ENCODE measurements around the gene SDK1. TPM values are rescaled to one million over a fixed set of nuclear protein-coding genes. Genes with fewer than 3 reads are reported as not detected.

SDK1 gene
- total and polyA plus RNA-seq, 2 experiments from 2014 or later: 2.1 to 10.0 TPM

DNA sequence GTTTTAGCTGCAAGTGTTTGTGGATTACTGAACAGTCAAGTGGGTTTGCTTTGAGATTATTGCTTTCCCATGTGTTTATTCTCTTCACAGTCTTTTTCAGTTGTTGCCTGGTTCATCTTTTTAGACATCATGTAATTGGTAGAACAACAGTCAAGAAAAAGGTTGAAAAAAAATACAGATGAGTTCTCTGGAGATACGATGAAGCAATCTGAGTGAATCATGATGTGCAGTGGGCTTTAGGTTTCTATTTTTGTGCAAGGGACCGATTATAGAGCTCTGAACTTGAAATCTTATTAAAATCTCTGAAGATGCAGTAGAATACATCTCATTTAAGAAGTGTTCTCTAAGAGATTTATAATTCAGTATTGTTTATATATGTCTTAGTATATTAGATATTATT, 145.7 kb downstream of the SDK1 start:
- no peaks in the 10 kb centered on the region for H3K79me2 ChIP-seq (replicated peaks; ENCODE audit: insufficient read depth)
- H3K27ac ChIP-seq (ENCODE audit: low read depth): no peak overlapping the region
- no peaks in the 10 kb centered on the region for H3K4me1 ChIP-seq (ENCODE audit: insufficient read depth)
- no peaks in the 10 kb centered on the region for H4K20me1 ChIP-seq (replicated peaks; ENCODE audit: insufficient read depth)
- H3K4me1 Mint-ChIP-seq: peaks cover 7% of the 10 kb centered on the region; the same call in 2 of the 3 replicates
- H3K27ac Mint-ChIP-seq: no peak overlapping the region
- no peak overlapping the region for H3K4me3 ChIP-seq
- H3K36me3 ChIP-seq (ENCODE audit: insufficient read depth): no peaks in the 10 kb centered on the region; the same call in 1 of the 2 replicates
- no peaks in the 10 kb centered on the region for H3K9me2 ChIP-seq (ENCODE audit: insufficient read depth)
- no peaks in the 10 kb centered on the region for H3K36me3 Mint-ChIP-seq (ENCODE audit: low read depth)
- DNase-seq (ENCODE audit: low spot score): no peak
- ATAC-seq: no peak
- H3K27me3 ChIP-seq (ENCODE audit: insufficient read depth): no peaks in the 10 kb centered on the region
- H3K27me3 Mint-ChIP-seq (ENCODE audit: insufficient read depth, low read depth, poor library complexity): no peaks in the 10 kb centered on the region
- no peak overlapping the region for H3K4me2 ChIP-seq
- H3K9me3 Mint-ChIP-seq: no peaks in the 10 kb centered on the region; the same call in 2 of the 3 replicates
- no peak overlapping the region for H3K4me3 Mint-ChIP-seq
- TF ChIP-seq, protein P1, sequence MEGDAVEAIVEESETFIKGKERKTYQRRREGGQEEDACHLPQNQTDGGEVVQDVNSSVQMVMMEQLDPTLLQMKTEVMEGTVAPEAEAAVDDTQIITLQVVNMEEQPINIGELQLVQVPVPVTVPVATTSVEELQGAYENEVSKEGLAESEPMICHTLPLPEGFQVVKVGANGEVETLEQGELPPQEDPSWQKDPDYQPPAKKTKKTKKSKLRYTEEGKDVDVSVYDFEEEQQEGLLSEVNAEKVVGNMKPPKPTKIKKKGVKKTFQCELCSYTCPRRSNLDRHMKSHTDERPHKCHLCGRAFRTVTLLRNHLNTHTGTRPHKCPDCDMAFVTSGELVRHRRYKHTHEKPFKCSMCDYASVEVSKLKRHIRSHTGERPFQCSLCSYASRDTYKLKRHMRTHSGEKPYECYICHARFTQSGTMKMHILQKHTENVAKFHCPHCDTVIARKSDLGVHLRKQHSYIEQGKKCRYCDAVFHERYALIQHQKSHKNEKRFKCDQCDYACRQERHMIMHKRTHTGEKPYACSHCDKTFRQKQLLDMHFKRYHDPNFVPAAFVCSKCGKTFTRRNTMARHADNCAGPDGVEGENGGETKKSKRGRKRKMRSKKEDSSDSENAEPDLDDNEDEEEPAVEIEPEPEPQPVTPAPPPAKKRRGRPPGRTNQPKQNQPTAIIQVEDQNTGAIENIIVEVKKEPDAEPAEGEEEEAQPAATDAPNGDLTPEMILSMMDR (conservative IDR thresholded peaks at IDR 0.05; ENCODE audit: low read depth in 2 of 2): no peak
- TF ChIP-seq REST (IDR thresholded peaks at IDR 0.05; ENCODE audit: unreplicated experiment): no peak
- TF ChIP-seq ETS1 (IDR thresholded peaks at IDR 0.05): no peak
- H2AFZ ChIP-seq: no peak overlapping the region
- no peaks in the 10 kb centered on the region for H3F3A ChIP-seq (replicated peaks; ENCODE audit: low read depth)

DNA sequence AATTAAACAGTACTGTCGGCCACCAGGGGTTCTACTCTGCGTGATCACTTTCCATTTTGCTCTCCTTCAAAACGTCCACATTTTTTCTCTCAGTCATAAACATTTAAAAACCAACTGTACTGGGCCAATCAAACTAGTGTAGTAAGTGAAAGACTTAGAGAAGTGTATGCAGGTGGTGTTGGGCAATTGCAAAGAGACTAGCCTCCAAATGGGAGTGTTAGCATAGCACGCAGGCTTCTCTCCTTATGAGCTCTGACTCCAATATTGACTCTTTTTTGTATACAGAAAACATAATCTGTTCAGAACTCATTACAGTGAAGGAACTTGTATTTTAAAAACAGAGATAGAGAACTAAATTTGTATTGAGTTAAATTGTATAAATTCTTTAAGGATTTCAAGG, 150.6 kb downstream of the SDK1 start:
- no peaks in the 10 kb centered on the region for H3K9me3 Mint-ChIP-seq
- H3K9me2 ChIP-seq (ENCODE audit: insufficient read depth): no peaks in the 10 kb centered on the region
- H3K4me1 Mint-ChIP-seq: peaks cover 13% of the 10 kb centered on the region
- TF ChIP-seq CREB1 (CRISPR knock-in tag; IDR thresholded peaks at IDR 0.05; ENCODE audit: low read depth): no peak
- TF ChIP-seq JUNB (IDR thresholded peaks at IDR 0.05; ENCODE audit: unreplicated experiment): no peak
- TF ChIP-seq STAT1 (IDR thresholded peaks at IDR 0.05; ENCODE audit: unreplicated experiment): no peak
- no peak for TF ChIP-seq ZNF331 (CRISPR knock-in tag; IDR thresholded peaks at IDR 0.05; ENCODE audit: low read depth)
- no peak for TF ChIP-seq REST (IDR thresholded peaks at IDR 0.05; ENCODE audit: unreplicated experiment)
- TF ChIP-seq NANOG (IDR thresholded peaks at IDR 0.05; ENCODE audit: borderline replicate concordance): no peak
- TF ChIP-seq, protein P1 (conservative IDR thresholded peaks at IDR 0.05; ENCODE audit: low read depth in 2 of 2): no peak
- TF ChIP-seq ETS1 (IDR thresholded peaks at IDR 0.05): no peak
- TF ChIP-seq EZH2 (IDR thresholded peaks at IDR 0.05; ENCODE audit: low read depth, unreplicated experiment): no peak
- TF ChIP-seq EZH2phosphoT487 (IDR thresholded peaks at IDR 0.05; ENCODE audit: unreplicated experiment): no peak

More for the DNA sequence above, 150.6 kb downstream of the SDK1 start:
- no peak overlapping the region for H3K4me3 Mint-ChIP-seq
- Histone ChIP-seq H3K4me2 (no peak overlapping the region), H3K4me3 (no peak overlapping the region), H3K27me3 (ENCODE audit: insufficient read depth) (no peaks in the 10 kb centered on the region), H3K79me2 (replicated peaks; ENCODE audit: insufficient read depth) (no peaks in the 10 kb centered on the region), H3K27ac (ENCODE audit: low read depth) (no peak overlapping the region), H4K20me1 (replicated peaks; ENCODE audit: insufficient read depth) (no peaks in the 10 kb centered on the region), H3K4me1 (ENCODE audit: insufficient read depth) (no peaks in the 10 kb centered on the region), H2AFZ (no peak overlapping the region), H3K36me3 (ENCODE audit: insufficient read depth) (no peaks in the 10 kb centered on the region), H3F3A (replicated peaks; ENCODE audit: low read depth) (no peaks in the 10 kb centered on the region)
- no peaks in the 10 kb centered on the region for H3K27me3 Mint-ChIP-seq (ENCODE audit: insufficient read depth, low read depth, poor library complexity)
- H3K36me3 Mint-ChIP-seq (ENCODE audit: low read depth): no peaks in the 10 kb centered on the region
- no peak for DNase-seq (ENCODE audit: low spot score)
- no peak for ATAC-seq
- H3K27ac Mint-ChIP-seq: no peak overlapping the region

Measured in GM23338 (cell line).